ENCODE data around the gene ZC3H7B.

Gene ZC3H7B

GRCh38 chr22:41358927-41359326, 57.6 kb downstream of the ZC3H7B start:
- DNase-seq = no peak

GRCh38 chr22:41359376-41359775, 58.1 kb downstream of the ZC3H7B start:
- DNase-seq = no peak

GRCh38 chr22:41360126-41360525, 58.8 kb downstream of the ZC3H7B start:
- no peak for DNase-seq

DNA sequence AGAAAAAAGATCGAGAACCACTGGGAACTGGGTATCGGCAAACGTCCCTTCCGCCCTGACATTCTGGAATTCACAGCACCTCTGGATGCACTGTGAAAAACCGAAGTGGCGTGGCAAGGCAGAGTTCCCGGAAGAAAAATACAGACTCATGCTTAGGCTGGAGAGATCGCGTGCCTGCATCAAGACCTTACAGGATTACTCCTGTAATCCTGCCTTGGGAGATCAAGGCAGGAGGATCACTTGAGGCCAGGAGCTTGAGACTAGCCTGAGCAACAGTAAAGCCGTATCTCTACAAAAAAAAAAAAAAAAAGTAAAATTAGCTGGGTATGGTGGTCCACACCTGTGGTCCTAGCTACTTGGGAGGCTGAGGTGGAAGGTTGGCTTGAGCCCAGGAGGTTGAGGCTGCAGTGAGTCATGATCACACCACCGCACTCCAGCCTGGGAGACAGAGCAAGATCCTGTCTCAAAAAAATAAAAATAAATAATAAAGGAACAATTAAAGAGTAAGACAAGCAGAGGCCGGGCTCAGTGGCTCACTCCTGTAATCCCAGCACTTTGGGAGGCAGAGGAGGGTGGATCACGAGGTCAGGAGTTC, 60.5 kb downstream of the ZC3H7B start:
- no peak for DNase-seq

DNA sequence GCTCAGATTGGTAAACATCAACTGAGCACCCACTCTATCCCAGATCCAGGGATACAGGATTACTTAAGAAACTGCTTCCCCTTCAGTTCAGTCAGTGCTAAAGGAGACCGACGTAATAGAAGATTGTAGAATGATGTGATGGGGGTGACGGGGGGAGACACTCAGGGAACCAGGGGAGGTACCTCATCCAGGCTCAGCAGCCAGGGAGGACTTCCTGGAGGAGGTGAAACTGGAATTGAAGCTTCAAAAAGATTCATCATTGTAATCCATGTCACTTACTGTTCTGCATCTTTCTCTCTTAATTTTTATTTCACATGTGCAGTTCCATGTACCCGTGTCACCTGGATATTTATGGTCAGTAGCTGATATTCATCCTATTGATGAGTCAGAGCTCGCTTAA, 61.3 kb downstream of the ZC3H7B start:
- no peak for DNase-seq

GRCh38 chr22:41364233-41364632, 62.9 kb downstream of the ZC3H7B start:
- DNase-seq = no peak

DNA sequence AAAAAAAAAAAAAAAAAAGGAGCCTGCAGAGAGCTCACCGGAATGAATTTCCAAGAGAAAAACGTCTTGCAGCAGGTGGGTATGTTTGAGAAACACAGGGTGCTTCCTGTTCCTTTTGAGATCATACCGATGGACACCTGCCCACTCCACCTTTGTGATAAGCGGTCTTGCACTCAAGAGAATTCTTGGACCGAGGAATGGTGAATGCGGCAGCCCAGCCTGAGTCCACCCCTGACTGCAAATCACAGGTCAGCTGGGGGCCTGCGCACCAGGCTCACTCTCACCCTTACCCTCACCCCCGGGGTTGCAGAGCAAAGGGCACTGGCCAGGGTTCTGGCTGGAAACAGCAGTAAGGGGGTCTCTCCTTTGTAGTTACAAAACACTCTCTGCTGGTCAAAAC, 63.6 kb downstream of the ZC3H7B start:
- DNase-seq = no peak

GRCh38 chr22:41365425-41365824, 64.1 kb downstream of the ZC3H7B start:
- DNase-seq = no peak

DNA sequence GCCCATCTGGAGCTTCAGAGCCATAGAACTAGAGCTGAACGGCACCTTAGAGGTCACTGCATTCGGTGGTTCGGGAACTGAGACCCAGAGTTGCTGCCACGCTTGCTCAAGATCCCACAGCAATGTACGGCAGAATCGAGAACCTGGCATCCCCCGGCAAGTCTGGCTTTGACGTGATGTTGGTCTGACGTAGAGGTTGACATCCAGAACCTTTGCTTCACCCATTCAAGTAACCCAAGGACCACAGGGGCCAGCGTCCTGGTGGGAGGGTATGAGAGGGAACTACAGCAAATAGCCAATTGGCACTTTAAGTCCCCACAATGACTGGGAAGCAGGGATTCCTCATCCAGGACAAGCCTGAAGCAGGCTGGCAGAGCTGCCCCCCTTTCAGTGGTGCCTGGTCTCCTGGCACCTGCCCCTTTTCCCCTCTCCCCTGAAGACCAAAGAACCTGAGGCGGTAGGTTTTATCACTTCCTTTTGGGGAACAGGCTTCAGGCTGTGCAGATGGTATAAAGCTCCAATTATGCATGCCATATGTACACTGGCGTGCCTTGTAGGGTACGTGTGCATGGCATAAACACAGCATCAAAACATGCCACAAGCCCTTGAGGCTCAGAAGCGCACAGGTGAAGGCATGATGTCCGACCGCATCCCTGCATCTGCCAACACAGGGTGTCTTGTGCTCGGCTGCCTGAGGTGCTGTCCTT, 65.2 kb downstream of the ZC3H7B start:
- DNase-seq = no peak

DNA sequence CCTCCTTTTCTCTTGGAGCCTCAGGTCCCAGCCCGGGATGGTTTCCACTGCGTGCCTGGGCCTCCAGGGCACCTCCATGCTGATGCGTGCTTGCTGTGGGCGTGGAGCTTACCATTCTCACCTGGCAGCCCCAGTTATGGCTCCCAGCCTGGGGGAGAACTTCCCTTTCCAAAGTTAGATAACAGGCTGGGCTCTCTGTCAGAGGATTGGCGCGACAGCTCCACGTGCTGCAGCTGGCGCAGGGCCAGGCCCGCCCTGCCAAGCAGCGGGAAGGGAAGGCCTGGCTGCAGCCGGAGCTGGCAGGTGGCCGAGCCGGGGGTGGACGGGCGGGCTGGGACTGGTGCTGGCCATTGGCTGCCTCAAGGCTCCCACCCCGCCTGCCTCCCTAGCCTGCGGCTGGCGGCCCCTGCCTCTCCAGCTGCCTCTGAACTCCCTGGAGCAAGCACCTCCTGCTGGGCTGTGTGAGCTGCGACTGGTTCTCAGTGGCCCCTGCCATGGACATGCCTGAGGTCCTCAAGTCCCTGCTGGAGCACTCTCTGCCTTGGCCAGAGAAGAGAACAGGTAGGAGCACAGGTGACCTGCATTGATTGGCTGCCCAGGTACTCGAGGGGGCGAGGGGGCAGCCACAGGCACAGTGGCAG, 65.8 kb downstream of the ZC3H7B start:
- DNase-seq = no peak

DNA sequence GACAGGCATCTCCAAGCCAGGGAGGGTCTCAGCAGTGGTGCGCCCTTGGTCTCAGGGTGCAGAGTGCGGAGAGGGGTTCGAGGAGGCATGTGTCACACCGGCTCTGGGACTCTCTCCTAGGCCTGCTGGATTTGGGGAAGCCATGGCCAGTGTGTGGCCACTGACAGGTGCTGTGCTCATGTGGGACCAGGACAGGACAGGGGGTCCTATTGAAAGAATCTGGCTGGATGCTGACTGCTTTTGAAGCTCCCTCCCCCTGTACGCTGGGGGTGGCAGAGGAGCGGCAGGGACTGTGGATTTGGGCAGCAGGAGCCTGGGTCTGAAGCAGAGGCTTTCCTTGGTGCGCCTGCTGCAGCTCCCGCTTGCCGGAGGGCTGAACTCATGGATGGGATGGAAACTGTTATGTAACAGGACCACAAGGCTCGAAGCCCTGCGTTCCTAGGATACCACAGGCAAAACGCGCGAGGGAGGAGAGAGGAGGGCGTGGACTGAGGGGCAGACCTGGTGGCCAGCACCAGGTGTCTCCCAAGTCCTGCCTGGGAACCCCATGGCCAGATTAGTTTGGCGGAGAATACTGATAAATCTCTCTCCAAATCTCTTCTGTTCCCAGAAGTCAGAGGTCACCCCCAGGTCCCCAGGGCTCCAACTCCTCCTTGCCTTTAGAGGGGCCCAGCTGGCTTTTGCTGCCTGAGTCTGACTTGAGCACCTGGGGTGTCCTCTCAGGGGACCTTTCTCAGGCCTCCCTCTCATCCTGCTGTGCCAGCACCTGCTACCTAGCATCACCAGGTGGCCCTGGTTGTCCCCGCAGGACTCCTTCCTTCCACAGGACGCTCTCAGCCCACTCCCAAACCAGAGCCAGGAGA, 66.6 kb downstream of the ZC3H7B start:
- no peak for DNase-seq

DNA sequence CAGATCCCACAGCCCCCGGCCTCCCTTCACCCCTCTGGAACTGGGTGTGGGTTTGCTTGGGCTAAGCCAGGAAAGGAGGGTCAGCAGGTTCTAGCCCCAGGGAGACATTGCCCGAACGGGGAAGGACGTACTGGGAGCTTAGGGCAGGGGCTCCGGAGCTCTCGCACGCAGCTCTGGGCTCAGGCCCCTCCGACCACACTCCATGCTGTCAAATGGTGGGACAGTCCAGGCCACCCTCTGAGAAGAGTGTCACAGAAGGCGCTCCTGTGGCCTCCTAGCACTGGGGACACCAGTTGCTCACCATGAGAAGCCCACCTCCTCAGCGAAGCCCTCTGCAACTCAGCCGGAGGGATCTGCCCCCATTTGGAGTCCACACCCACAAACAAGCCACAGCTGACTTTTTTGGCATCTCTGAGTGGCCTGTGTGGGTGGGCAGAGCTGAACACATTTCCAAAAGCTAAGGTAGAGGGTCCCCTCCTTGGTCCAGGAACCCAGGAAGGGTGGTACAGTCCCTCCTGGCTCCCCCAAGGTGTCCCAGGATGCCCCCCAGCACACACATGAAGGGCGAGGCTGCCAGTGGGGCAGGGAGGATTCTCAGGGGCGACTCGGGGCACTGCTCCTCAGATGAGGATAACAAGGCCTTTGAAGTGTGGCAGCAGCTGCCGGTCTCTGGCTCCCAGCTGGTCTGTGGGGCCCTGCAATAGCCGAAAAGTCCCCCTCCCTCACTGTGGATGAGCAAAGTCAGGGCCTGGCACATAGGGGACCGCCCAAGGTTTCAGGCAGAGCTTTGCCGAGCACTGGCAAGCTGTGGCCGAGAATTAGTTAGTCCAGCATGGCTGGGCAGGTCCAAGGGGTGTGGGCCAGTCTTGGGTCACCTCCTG, 67.5 kb downstream of the ZC3H7B start:
- DNase-seq = no peak

GRCh38 chr22:41369424-41369745, 68.1 kb downstream of the ZC3H7B start:
- no peak for DNase-seq

DNA sequence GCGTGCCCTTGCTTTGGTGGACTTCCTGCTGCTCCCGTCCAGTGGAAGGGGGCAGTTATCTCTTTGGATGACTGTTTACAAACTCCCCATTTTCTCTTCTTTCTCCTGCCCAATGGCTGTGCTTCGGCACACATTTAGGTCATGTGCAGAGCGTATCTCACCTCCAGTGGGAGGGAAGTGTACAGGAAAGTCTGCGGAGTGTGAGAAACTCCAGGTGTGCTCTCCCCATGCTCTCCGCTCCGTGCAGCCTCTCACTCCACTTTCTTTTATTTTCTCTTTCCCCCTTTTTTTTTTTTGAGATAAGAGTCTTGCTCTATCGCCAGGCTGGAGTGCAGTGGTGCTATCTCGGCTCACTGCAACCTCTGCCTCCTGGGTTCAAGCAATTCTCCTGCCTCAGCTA, 68.5 kb downstream of the ZC3H7B start:
- no peak for DNase-seq

DNA sequence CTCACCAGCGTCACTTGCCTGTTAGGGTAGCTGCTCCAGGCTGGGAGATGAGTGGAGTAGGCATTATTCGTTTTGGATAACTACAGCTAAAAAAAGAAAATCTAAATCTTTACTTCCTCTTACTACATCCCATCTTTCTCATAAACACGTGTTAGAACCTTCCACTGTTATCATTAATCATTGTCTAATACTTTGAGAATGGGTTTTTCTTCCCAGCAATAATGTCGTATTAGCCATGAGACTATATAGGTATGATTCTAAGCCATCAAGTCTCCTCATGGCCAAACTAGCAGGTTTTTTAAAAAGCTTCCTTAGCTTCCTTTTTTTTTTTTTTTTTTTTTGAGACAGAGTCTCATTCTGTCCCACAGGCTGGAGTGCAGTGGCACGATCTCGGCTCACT, 76.5 kb downstream of the ZC3H7B start:
- no peak for DNase-seq

DNA sequence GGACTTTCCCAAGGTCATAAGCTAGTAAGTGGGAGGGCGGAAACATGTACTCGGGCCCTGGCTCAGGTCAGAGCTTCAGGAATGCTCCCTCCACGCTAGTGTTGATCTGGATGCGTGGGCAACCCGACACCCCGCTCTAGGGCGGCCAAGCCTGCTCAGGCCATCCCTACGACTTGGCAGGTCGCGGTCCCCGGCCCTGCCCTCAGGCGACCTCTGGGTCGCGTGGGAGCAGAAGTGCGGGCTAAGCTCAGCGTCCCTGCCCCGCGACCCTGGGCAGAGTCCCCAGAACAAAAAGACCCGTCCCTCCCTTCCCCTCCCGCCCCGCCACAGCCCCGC, 79.6 kb downstream of the ZC3H7B start:
- no peak for DNase-seq

DNA sequence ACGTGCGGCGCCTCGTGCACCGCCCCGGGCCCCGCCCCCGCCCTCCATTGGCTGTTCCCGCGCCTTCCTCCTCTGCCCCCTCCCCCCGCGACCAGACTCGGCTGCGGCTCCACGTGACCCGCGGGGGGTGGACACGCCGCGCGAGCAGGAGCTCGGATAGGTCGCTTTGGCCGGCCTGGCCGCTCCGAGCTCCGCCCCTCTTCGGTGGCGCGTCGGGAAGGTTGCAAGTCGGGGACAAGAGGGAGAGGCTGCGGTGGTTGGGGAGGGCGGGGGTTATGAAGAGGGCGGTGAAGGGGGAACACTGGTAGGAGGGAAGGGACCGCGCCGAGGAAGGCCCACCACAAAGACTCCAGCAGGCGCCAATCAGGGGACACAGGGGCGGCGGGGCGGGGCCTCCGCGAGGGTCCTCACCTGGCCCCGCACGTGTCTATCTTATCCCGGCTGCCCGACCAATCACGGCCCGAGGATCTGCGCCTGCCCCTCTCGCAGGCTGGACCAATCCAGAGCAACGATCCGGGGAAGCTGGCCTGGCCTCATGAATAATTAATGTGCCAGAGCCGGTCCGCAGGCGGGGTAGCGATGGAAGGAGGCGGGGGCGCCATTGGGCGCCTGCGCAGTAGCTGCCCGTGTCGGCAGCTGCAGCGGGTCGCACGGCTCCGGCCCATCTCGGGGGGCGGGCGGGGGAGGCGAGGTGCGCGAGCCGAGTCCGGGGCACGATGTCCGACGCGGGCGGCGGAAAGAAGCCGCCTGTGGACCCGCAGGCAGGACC, 80.2 kb downstream of the ZC3H7B start, which contains the start of gene TEF:
Gene TEF (plus strand): TSS at position 614 of the 769 bp plus-strand sequence. CDS start 103 bp downstream, at position 717.
- peak; percentile 97 for DNase-seq

- peak; percentile 84 for DNase-seq
These were observed 80.8 kb downstream of the ZC3H7B start for GRCh38 chr22:41382098-41382578.

DNA sequence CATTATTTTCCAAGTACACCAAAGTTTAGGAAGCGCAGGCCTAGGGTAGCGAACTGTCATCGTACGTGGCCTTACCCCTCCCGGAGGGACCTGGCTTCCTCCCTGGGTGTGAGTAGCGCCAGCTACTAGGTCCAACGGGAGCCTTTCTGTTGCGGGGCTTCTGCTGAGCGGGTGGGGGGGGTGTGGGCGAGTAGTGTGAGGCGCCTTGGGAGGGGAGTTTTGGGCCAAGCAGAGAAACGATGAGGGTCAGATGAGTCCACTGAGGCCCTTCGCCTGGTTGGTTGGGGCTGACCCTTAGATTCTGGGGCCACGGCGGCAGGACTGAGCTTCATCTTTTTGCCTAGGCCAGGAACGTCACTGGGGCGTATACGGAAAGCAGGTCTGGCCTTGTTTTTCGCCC, 81.3 kb downstream of the ZC3H7B start:
- no peak for DNase-seq

DNA sequence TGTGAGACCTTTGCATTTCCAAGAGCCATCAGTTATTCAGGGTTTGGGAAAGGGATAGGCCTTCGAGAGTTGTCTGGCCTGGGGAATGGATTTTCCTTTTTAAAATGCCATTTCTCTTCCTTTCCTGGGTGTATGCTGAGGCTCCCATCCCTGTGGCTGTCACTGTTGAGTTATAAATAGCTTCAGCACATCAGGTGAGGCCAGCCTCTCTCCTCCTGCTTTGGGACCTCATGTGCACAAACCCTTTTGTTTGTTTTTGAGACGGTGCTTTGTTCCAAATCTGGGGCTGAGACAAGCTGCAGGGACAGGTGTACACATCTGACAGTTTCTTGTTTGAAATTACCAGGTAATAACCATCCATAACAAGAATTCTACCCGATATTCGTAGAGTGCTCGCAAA, 81.8 kb downstream of the ZC3H7B start:
- DNase-seq = no peak

GRCh38 chr22:41384128-41384527, 82.8 kb downstream of the ZC3H7B start:
- no peak for DNase-seq

DNA sequence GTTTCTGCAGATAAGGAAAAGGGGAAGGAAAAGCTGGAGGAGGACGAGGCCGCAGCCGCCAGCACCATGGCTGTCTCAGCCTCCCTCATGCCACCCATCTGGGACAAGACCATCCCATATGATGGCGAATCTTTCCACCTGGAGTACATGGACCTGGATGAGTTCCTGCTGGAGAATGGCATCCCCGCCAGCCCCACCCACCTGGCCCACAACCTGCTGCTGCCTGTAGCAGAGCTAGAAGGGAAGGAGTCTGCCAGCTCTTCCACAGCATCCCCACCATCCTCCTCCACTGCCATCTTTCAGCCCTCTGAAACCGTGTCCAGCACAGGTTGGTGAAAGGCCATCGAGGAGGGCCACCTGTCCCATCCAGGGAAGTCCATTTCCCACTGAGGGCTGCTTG, 86.0 kb downstream of the ZC3H7B start:
- no peak for DNase-seq

Measured in activated CD8-positive, alpha-beta memory T cell treated with anti-CD3 and anti-CD28 coated beads, Interleukin-2, amount 50 U/mL, for 48 hours (primary cell).